ENCODE results near the gene FMO5.
"Not testable (repeated sequence)": the region's sequence is repeated elsewhere in the genome, so short reads cannot be mapped to it uniquely, and the experiment has no call there.

Gene FMO5

GRCh38 chr1:147225193-147225730 is at the start of gene FMO5:
FMO5 (minus strand) TSS chr1:147225339; CDS start chr1:147225029, 310 bp downstream.
- DNase-seq = peak; percentile 75

- DNase-seq = peak; percentile 43
These were observed 48.5 kb upstream of the FMO5 start for GRCh38 chr1:147273409-147274336.

GRCh38 chr1:147272042-147272441 is 46.9 kb upstream of the FMO5 start:
- DNase-seq = no peak

- no peak for DNase-seq
These were observed 45.6 kb upstream of the FMO5 start for GRCh38 chr1:147270721-147271120.

GRCh38 chr1:147267711-147268110 is 42.6 kb upstream of the FMO5 start:
- no peak for DNase-seq

- no peak for DNase-seq
These were observed 41.2 kb upstream of the FMO5 start for GRCh38 chr1:147266381-147266780.

- DNase-seq = no peak
These were observed 39.1 kb upstream of the FMO5 start for GRCh38 chr1:147264158-147264768.

- no peak for DNase-seq
These were observed 35.8 kb upstream of the FMO5 start for GRCh38 chr1:147260956-147261355.

GRCh38 chr1:147252540-147252939 is 27.4 kb upstream of the FMO5 start:
- DNase-seq = no peak

- no peak for DNase-seq
These were observed 22.6 kb upstream of the FMO5 start for GRCh38 chr1:147247656-147248238.

- peak; percentile 73 for DNase-seq
These were observed 21.9 kb upstream of the FMO5 start for GRCh38 chr1:147246910-147247655.

GRCh38 chr1:147246044-147246690 is 21.0 kb upstream of the FMO5 start:
- no peak for DNase-seq

GRCh38 chr1:147245586-147246021 is 20.5 kb upstream of the FMO5 start:
- peak; percentile 48 for DNase-seq

- DNase-seq = no peak
These were observed 20.0 kb upstream of the FMO5 start for GRCh38 chr1:147245129-147245528.

GRCh38 chr1:147243841-147244240 is 18.7 kb upstream of the FMO5 start:
- no peak for DNase-seq

- peak; percentile 42 for DNase-seq
These were observed 18.1 kb upstream of the FMO5 start for GRCh38 chr1:147243228-147243685.

GRCh38 chr1:147242449-147243227 is 17.5 kb upstream of the FMO5 start, which contains the start of gene CHD1L:
CHD1L (plus strand) TSS chr1:147242684; CDS start chr1:147242704, 20 bp downstream.
- peak; percentile 92 for DNase-seq

- peak; percentile 41 for DNase-seq
These were observed 16.9 kb upstream of the FMO5 start for GRCh38 chr1:147241934-147242448.

GRCh38 chr1:147240131-147240721 is 15.1 kb upstream of the FMO5 start:
- not testable (repeated sequence) for DNase-seq

All from MV-4-11 (cell line).